ENCODE measurements around the gene BTF3. TPM values are rescaled to one million over a fixed set of nuclear protein-coding genes. Genes with fewer than 3 reads are reported as not detected.
"Not testable (repeated sequence)": the region's sequence is repeated elsewhere in the genome, so short reads cannot be mapped to it uniquely, and the experiment has no call there.

BTF3 gene
- total RNA-seq: 100 to 1,000 TPM; 887 to 907 TPM

DNA sequence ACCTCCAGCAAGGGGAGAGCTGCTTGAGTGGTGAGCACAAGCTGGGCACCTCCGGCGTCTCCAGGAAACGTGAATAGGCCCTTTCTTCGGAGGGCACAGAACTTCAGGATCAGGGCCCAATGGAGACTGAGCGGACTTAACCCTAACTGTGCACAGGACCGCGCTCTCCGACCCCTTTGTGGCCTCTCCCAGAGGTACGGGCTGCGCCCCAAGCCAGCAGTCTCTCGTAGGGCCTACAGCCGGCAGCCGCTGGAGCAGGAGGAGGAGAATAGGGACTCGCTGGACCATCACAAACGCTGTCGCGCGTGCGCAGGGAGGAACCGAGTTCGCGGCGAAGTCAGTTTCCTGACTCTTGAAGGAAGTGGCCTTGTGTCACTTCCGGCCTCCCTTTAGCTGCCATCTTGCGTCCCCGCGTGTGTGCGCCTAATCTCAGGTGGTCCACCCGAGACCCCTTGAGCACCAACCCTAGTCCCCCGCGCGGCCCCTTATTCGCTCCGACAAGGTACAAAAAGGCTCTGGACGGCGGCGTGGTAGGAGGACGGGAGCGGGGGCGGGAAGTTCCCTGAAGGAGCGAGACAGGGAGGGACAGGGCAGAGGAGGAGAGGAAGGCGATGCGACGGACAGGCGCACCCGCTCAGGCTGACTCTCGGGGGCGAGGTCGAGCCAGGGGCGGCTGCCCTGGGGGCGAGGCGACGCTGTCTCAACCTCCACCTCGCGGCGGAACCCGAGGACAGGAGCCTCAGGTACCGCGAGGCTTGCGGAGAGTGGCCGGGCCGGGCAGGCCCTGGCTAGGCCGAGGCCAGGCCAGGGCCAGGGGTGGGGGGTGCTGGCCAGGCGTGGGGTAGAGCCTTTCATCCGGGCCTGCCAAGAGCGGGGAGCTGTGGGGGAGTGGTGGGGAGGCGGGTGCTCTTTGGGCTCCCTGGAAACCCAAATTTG lies at the start of gene BTF3:
TSS of gene BTF3 (plus strand) at position 386 of the 936 bp plus-strand sequence. CDS start at position 612, 226 bp downstream.
- peaks cover 54% of the 10 kb centered on the region for H3K36me3 Mint-ChIP-seq (ENCODE audit: low read depth)
- peaks cover 19% of the 10 kb centered on the region for H3K4me1 Mint-ChIP-seq
- ATAC-seq (replicated peaks): peak; percentile 98
- H3K27me3 Mint-ChIP-seq: peaks cover 7% of the 10 kb centered on the region
- H3K27ac Mint-ChIP-seq: peak within 1 kb of the TSS; percentile 99
- no peaks in the 10 kb centered on the region for H3K9me3 Mint-ChIP-seq
- H3K4me3 Mint-ChIP-seq: peak within 1 kb of the TSS; percentile 98

DNA sequence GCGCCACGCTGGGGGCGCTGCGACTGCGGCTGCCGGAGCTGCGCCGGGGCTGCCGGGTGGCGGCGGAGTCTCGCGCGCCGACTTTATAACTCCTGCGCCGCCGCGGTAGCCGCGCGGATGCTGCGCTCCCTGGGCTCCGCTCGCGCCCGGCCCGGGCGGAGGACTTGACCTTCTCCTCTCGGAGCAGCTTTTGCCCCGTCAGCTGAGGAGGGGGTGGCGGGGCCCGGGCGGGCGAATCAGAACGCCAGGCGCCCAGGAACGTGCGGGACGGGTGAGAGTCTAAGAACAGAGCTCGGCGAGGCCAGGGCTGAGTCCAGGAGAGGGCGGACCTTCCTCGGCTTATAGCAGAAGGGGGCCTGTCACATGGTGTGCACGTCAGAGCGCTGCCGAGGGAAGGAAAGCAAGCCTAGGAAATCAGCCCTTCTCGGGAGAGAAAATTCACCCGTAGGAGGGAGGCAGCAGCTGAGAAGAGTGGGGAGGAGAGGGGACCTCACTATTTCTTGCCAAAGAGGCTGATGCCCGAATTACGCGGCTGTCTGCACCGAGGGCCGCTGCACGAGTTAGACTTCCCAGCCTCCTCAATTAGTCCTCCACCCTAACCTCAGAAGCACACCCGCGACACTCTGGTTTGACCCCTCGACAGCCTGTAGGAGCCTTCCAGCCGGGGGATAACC lies 49.6 kb upstream of the BTF3 start, which contains the start of gene FOXD1:
TSS of gene FOXD1 (minus strand) at position 315 of the 674 bp plus-strand sequence. CDS start 415 bp downstream, outside the sequence.
- no peaks in the 10 kb centered on the region for H3K4me1 Mint-ChIP-seq
- peaks cover 10% of the 10 kb centered on the region for H3K36me3 Mint-ChIP-seq (ENCODE audit: low read depth)
- H3K27me3 Mint-ChIP-seq: peaks cover 59% of the 10 kb centered on the region
- H3K27ac Mint-ChIP-seq: peak within 1 kb of the TSS; percentile 46
- peak; percentile 83 for ATAC-seq (replicated peaks)
- H3K9me3 Mint-ChIP-seq: no peaks in the 10 kb centered on the region
- peak within 1 kb of the TSS; percentile 66 for H3K4me3 Mint-ChIP-seq

DNA sequence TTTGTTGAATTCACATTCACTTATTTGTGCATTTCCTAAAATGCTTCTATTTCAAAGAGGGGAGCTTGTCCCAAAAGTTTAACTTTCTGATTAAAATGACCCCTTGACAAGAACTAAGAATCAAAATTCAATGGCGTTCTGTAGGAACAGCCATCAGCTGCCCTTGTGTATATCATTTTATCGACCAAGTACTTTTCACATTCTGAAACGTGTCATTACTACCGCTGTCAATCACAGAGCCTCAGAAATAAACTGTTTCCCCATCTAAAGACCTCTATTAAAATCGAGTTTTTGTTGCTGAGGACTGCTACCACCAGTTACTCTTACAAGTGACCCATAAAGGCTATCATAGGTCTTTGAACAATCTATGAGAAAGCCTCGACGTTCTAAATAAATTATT lies 48.1 kb upstream of the BTF3 start:
- Mint-ChIP-seq H3K27me3 (peaks cover 49% of the 10 kb centered on the region), H3K27ac (no peak overlapping the region), H3K36me3 (ENCODE audit: low read depth) (peaks cover 4% of the 10 kb centered on the region), H3K4me3 (no peak overlapping the region), H3K4me1 (no peaks in the 10 kb centered on the region), H3K9me3 (no peaks in the 10 kb centered on the region)
- ATAC-seq (replicated peaks): no peak

DNA sequence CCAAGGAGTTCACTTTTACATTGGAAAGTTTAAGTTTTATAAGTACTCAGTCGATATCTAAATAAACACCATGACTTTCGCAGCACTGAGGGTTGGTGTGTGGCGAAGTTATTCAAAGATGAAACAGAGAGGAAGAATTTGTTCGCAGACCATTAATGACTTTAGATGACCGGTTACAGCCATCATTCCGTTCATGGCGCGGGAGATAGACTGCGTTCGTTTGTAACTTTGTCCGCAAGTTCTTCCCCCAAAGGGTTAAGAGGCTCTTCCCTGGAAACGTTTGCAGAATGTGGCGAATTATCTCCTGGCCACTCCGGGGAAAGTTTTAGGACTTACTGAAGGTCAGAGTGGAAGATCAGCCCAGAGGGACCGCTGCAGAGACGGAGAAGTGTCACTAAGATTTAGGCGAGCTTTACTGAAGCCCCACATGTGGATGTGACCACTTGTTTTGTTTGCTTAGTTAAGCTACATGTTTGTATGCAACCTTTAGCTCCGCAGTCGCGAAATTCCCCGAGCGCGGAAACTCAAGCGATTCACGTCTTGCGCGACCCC lies 47.5 kb upstream of the BTF3 start:
- Mint-ChIP-seq H3K9me3 (no peaks in the 10 kb centered on the region), H3K36me3 (ENCODE audit: low read depth) (peaks cover 4% of the 10 kb centered on the region), H3K4me1 (no peaks in the 10 kb centered on the region), H3K4me3 (no peak overlapping the region), H3K27ac (no peak overlapping the region), H3K27me3 (peaks cover 50% of the 10 kb centered on the region)
- no peak for ATAC-seq (replicated peaks)

DNA sequence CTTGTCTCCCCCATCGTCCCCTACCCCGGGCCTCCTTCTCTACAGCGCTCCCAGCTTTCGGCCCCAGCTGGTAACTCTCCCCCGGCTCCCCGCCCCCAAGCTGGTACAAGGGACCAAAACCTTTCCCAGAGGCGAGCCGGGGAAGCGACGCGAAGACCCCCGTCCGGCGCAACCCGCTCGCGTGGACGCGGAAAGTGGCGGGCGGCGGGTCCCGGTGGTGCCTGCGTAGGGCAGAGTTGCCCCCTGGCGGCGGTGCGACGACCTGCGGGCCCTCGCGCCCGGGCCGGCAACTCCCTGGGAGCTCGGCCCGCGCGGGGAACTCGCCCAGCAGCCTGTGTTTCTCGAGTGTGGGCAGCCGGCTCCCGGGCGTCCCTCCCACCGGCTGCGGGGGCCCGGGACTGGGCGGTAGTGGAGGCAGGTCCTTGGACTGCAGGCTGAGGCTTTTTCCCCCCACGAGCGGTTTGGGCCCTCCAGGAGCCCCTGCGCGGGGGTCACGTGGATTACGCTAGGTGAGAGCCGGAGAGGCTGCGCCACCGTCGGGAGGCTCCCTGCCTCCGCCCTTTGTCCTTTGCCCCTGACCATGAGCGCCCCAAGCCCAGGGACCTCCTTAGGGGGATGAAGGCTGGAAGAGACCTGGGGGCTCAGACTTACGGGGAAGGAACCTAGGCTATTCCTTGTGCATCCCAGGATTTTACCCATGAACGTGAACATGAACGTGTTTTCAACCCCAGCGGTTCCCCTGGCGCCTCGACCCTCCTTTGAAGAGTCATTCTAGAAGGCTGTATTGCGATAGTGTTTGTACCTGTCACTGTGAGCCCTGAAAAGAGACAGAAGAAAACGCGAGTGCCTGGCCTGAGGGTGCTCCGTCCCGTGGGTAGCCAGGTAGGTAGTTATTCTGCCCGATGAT lies 46.8 kb upstream of the BTF3 start:
- Mint-ChIP-seq H3K27me3 (peaks cover 55% of the 10 kb centered on the region), H3K4me1 (no peaks in the 10 kb centered on the region), H3K4me3 (no peak overlapping the region), H3K27ac (no peak overlapping the region), H3K9me3 (no peaks in the 10 kb centered on the region), H3K36me3 (ENCODE audit: low read depth) (peaks cover 4% of the 10 kb centered on the region)
- peak; percentile 32 for ATAC-seq (replicated peaks)

DNA sequence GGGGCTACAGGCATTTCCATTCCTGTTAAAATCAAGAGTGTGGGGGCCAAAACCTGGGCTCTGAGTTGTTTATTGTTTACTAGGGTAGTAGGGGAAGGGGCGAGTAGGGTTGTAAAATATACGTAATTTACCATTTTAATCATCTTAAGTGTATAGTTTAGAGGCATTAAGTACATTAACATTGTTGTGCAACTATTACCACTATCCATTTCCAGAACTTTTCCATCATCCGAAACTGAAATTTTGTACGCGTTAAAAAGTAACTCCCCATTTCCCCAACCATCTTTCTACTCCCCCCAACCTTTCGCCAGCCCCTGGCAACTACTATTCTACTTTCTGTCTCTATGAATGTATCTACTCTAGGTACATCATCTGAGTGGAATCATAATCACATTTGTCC lies 46.0 kb upstream of the BTF3 start:
- H3K4me3 Mint-ChIP-seq: no peak overlapping the region
- H3K4me1 Mint-ChIP-seq: no peaks in the 10 kb centered on the region
- peaks cover 4% of the 10 kb centered on the region for H3K36me3 Mint-ChIP-seq (ENCODE audit: low read depth)
- H3K27me3 Mint-ChIP-seq: peaks cover 61% of the 10 kb centered on the region
- ATAC-seq (replicated peaks): no peak
- no peak overlapping the region for H3K27ac Mint-ChIP-seq
- H3K9me3 Mint-ChIP-seq: no peaks in the 10 kb centered on the region

DNA sequence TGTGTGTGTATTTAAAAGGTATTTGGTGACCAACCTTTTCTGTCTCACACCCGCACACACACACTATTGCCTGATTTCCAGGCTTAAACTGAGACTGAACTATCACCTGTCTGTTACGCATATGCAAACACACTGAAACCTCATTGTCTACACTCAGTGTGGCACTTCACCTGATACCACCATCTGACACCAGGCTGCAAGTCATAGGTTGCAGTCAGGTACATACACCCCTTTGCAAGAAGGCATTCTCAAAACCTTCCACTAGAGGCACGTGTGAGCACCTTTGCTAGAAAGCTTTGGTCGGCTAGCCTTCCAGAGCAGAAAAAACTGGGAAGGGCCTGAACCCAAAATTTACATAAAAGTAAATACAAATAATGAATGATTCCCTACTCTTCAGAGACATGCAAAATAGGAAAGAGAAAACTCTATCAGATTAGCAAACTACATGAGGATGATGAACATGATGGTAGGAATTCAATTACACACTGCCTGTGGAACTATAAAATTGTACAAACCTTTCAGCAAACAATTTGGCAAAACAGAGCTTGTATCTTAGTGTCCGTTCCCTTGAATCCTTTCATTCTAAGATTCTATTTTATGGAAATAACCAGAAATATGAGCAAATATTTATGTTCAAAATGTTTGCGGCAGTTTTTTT lies 43.7 kb upstream of the BTF3 start:
- peaks cover 58% of the 10 kb centered on the region for H3K27me3 Mint-ChIP-seq
- no peak overlapping the region for H3K4me3 Mint-ChIP-seq
- no peaks in the 10 kb centered on the region for H3K36me3 Mint-ChIP-seq (ENCODE audit: low read depth)
- peak; percentile 70 for ATAC-seq (replicated peaks)
- no peaks in the 10 kb centered on the region for H3K9me3 Mint-ChIP-seq
- no peak overlapping the region for H3K27ac Mint-ChIP-seq
- H3K4me1 Mint-ChIP-seq: no peaks in the 10 kb centered on the region

DNA sequence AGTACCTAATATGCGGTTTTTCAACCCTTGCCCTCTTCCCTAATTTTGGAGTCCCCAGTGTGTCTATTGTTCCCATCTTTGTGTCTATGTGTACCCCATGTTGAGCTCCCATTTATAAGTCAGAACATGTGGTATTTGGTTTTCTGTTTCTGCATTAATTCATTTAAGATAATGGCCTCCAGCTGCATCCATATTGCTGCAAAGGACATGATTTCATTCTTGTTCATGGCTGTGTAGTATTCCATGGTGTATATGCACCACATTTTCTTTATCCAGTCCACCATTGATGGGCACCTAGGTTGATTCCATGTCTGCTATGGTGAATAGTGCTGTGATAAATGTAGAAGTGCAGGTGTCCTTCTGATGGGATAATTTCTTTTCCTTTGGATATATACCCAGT lies 41.8 kb upstream of the BTF3 start:
- not testable (repeated sequence) for H3K9me3 Mint-ChIP-seq; H3K4me3 Mint-ChIP-seq; ATAC-seq (replicated peaks); H3K4me1 Mint-ChIP-seq; H3K27ac Mint-ChIP-seq; H3K36me3 Mint-ChIP-seq (ENCODE audit: low read depth)
- peaks cover 59% of the 10 kb centered on the region for H3K27me3 Mint-ChIP-seq

DNA sequence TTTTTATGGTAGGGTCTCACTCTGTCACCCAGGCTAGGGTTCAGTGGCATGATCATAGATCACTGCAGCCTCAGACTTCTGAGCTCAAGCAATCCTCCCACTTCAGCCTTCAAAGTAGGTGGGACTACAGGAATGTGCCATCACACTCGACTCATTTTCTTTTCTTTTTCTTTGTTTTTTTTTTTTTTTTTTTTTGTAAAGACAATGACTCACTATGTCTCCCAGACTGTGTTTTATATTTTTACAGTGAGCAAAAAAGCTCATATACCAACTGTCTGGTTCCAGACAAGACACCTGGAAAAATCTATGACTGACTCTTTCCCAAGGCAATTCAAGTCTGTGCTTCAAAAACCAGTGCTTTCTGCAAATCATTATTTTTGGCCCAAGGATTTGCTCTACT lies 38.9 kb upstream of the BTF3 start:
- H3K27me3 Mint-ChIP-seq: peaks cover 43% of the 10 kb centered on the region
- no peaks in the 10 kb centered on the region for H3K9me3 Mint-ChIP-seq
- no peaks in the 10 kb centered on the region for H3K36me3 Mint-ChIP-seq (ENCODE audit: low read depth)

DNA sequence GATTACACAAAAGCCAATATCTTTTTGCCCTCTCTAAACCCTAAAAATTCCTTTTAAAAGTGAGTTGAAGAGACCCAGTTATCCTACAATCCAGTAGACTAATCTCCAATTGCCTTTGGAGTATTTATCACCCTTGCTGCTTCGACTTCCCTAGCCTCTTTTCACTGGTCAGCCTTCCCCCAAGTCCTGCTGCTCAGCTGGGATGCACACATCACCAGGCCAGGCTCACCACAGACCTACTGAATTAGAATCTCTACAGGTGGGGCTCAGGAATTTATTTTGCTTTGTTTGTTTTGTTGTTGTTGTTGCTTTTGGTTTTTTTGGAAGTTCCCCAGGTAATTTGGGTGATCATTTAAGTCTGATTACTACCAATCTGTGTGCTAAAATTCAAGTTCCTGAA lies 38.1 kb upstream of the BTF3 start:
- H3K27ac Mint-ChIP-seq: no peak overlapping the region
- H3K36me3 Mint-ChIP-seq (ENCODE audit: low read depth): no peaks in the 10 kb centered on the region
- H3K4me3 Mint-ChIP-seq: no peak overlapping the region
- no peaks in the 10 kb centered on the region for H3K9me3 Mint-ChIP-seq
- ATAC-seq (replicated peaks): no peak
- H3K4me1 Mint-ChIP-seq: no peaks in the 10 kb centered on the region
- H3K27me3 Mint-ChIP-seq: peaks cover 42% of the 10 kb centered on the region

More for the DNA sequence above, 38.9 kb upstream of the BTF3 start:
- Mint-ChIP-seq H3K4me1 (no peaks in the 10 kb centered on the region), H3K27ac (no peak overlapping the region), H3K4me3 (no peak overlapping the region)
- ATAC-seq (replicated peaks): no peak

DNA sequence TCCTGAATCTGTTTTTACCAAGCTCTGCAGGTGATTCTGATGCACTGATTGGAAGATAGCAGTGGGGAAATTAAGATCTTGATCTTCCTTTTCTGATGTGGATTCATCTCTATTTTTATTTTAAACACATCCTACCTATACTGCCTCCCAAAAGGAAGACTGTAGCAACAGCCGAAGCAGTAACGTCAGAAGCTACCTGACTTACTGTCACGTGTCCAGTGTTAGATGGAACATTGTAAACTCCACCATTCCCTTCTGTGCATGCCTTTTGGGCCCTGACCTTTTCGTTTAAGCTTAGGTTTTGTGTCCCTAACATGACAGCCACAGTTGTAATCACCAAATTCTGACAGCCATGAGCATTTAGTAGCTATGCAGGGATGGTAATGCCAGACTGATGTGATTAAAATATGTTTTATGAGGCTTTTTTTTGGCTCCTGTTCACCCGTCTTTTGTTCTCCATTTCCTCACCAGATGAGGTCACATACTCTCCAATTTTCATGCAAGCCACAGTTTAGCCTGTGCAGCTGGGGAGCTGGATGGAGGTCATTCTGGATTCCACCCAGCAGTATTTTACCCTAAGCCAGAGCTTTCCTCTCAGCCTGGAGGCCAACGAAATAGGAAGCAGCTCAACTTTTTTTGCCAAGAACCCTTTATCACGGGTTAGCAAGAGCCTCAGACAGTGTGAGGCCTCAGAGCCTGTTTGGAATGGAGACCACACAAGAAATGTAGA lies 34.1 kb upstream of the BTF3 start:
- Mint-ChIP-seq H3K27me3 (peaks cover 28% of the 10 kb centered on the region), H3K9me3 (no peaks in the 10 kb centered on the region), H3K4me1 (no peaks in the 10 kb centered on the region), H3K36me3 (ENCODE audit: low read depth) (no peaks in the 10 kb centered on the region), H3K27ac (no peak overlapping the region), H3K4me3 (no peak overlapping the region)
- ATAC-seq (replicated peaks): no peak

DNA sequence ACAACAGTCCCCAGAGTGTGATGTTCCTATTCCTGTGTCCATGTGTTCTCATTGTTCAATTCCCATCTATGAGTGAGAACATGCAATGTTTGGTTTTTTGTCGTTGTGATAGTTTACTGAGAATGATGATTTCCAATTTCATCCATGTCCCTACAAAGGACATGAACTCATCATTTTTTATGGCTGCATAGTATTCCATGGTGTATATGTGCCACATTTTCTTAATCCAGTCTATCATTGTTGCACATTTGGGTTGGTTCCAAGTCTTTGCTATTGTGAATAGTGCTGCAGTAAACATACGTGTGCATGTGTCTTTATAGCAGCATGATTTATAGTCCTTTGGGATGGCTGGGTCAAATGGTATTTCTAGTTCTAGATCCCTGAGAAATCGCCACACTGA lies 29.6 kb upstream of the BTF3 start:
- H3K27ac Mint-ChIP-seq; H3K4me3 Mint-ChIP-seq; H3K36me3 Mint-ChIP-seq (ENCODE audit: low read depth); ATAC-seq (replicated peaks); H3K9me3 Mint-ChIP-seq; H3K4me1 Mint-ChIP-seq: not testable (repeated sequence)
- peaks cover 26% of the 10 kb centered on the region for H3K27me3 Mint-ChIP-seq

DNA sequence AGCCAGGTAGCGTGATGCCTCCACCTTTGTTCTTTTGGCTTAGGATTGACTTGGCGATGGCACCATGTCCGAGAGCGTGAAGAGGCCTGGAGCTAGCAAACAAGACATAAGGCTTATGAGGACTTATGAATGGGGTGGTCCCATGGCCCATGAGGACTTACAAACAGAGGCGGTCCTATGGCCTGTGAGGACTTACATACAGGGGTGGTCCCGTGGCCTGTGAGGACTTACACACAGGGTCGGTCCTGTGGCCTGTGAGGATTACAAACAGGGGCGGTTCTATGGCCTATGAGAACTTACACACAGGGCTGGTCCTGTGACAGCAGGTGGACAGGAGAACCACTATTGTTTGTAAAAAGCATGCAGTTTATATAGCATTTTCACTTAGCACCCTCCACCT lies 28.4 kb upstream of the BTF3 start:
- no peak overlapping the region for H3K27ac Mint-ChIP-seq
- H3K9me3 Mint-ChIP-seq: no peaks in the 10 kb centered on the region
- no peaks in the 10 kb centered on the region for H3K4me1 Mint-ChIP-seq
- ATAC-seq (replicated peaks): no peak
- no peak overlapping the region for H3K4me3 Mint-ChIP-seq
- H3K36me3 Mint-ChIP-seq (ENCODE audit: low read depth): no peaks in the 10 kb centered on the region
- peaks cover 24% of the 10 kb centered on the region for H3K27me3 Mint-ChIP-seq
